HL-60/S4 treated with phorbol 12-myristate 13-acetate at 8.2 ng/mL for 4 days and 3 days (cell line): ENCODE data around the gene MAMDC4.
"Not testable (repeated sequence)": the region's sequence is repeated elsewhere in the genome, so short reads cannot be mapped to it uniquely, and the experiment has no call there.

Experiments
- in situ Hi-C: fragments of 300-500 bp; cut with MboI; formaldehyde crosslinking; loops from 2 replicates; pipeline ENCODE4 v1.15.0; 2022; ENCODE audit warnings: low sequenced_read_pairs

The MAMDC4 gene

GRCh38 chr9:136851941-136852663, at the start of gene MAMDC4:
MAMDC4 (plus strand) TSS chr9:136852346; CDS start chr9:136852417, 71 bp downstream.
- in situ Hi-C loops: no loop called here

- in situ Hi-C loops: not testable (repeated sequence)
Measured at GRCh38 chr9:136803009-136803550, 49.1 kb upstream of the MAMDC4 start.

GRCh38 chr9:136803551-136804508, 48.3 kb upstream of the MAMDC4 start:
- in situ Hi-C loops: no loop called here

- in situ Hi-C loops: no loop called here
Measured at GRCh38 chr9:136804509-136805206, 47.5 kb upstream of the MAMDC4 start.

GRCh38 chr9:136805207-136805740, 46.9 kb upstream of the MAMDC4 start:
- in situ Hi-C loops: no loop called here

- in situ Hi-C loops: no loop called here
Measured at GRCh38 chr9:136806067-136806466, 46.1 kb upstream of the MAMDC4 start.

GRCh38 chr9:136806631-136807201, 45.4 kb upstream of the MAMDC4 start:
- in situ Hi-C loops: no loop called here

GRCh38 chr9:136807281-136808074, 44.7 kb upstream of the MAMDC4 start, which contains the start of gene RABL6:
RABL6 (plus strand) TSS chr9:136807948; CDS start chr9:136808197, 249 bp downstream.
- in situ Hi-C loops: no loop called here

GRCh38 chr9:136808075-136808805, 43.9 kb upstream of the MAMDC4 start:
- in situ Hi-C loops: no loop called here

GRCh38 chr9:136808806-136809158, 43.4 kb upstream of the MAMDC4 start:
- in situ Hi-C loops: no loop called here

- in situ Hi-C loops: no loop called here
Measured at GRCh38 chr9:136814725-136815421, 37.3 kb upstream of the MAMDC4 start.

- in situ Hi-C loops: no loop called here
Measured at GRCh38 chr9:136815422-136815782, 36.7 kb upstream of the MAMDC4 start.

- in situ Hi-C loops: no loop called here
Measured at GRCh38 chr9:136820971-136821825, 30.9 kb upstream of the MAMDC4 start.

- in situ Hi-C loops: no loop called here
Measured at GRCh38 chr9:136821826-136822544, 30.2 kb upstream of the MAMDC4 start.

GRCh38 chr9:136823136-136824046, 28.8 kb upstream of the MAMDC4 start:
- in situ Hi-C loops: no loop called here
